HepG2 (cell line): Measurements from ENCODE around the gene ATP2C2. TPM values are rescaled to one million over a fixed set of nuclear protein-coding genes. Genes with fewer than 3 reads are reported as not detected.

Source experiments
- ATAC-seq: fragments of 200-7000 bp; cut with Tn5 transposase; 3 replicates; pipeline ENCODE4 v1.9.1; 2020; ENCODE audit warnings: mild to moderate bottlenecking, moderate library complexity
- BruUV-seq: library from RNA; stranded (reverse); fragments of 400-500 nt; replicated peaks from 2 replicates; lab custom pipeline; 2021; lab: Mats Ljungman, UMichigan
- CTCF ChIA-PET: fragments of 300-600 bp; formaldehyde crosslinking; extraction: SDS; loops from one replicate; lab custom pipeline; 2021; ENCODE audit warnings: low total read pairs, inconsistent platforms, low intra/inter-chr PET ratio; lab: Yijun Ruan, JAX
- POLR2A ChIA-PET: fragments of 350-600 bp; sonication (Branson Sonifier 250); formaldehyde crosslinking; loops from one replicate; lab custom pipeline; 2020; ENCODE audit warnings: antibody characterized with exemption, inconsistent platforms; lab: Yijun Ruan, JAX
- DNase-seq: peaks from one replicate; pipeline ENCODE4 v3.0.0-alpha.2; 2015; ENCODE audit warnings: low spot score
- FAIRE-seq: peaks from 3 replicates; lab custom pipeline; 2011; peaks lifted over from hg19 to GRCh38; lab: Jason Lieb, UNC
- H2AFZ ChIP-seq: one replicate; pipeline ENCODE4 v1.6.1; 2011; ENCODE audit warnings: low read length, inconsistent platforms
- H3K27ac ChIP-seq: fragments of 300-600 bp; 3 replicates; pipeline ENCODE4 v1.8.0; 2011; ENCODE audit warnings: mixed run types, mild to moderate bottlenecking, mixed read lengths, low read length, inconsistent platforms; ENCODE audit not compliant: insufficient read depth; ENCODE audit errors: extremely low read length
- H3K27me3 ChIP-seq, 2 experiments: fragments of 200-600 bp in 1 of 2; 2 replicates in 1 of 2; 3 replicates in 1 of 2; pipeline versions ENCODE4 v1.6.0 to v1.8.0; 2011; ENCODE audit warnings: low read length in 2 of 2, mild to moderate bottlenecking in 2 of 2, moderate library complexity in 2 of 2, inconsistent platforms in 1 of 2; ENCODE audit not compliant: insufficient read depth in 2 of 2, control insufficient read depth in 1 of 2
- H3K36me3 ChIP-seq, 2 experiments: fragments of 200-600 bp in 1 of 2; replicated peaks in 1 of 2; 2 replicates in 1 of 2; 3 replicates in 1 of 2; pipeline versions ENCODE4 v1.5.1 to v1.8.0; 2011; ENCODE audit warnings: low read length in 2 of 2, inconsistent platforms in 1 of 2; ENCODE audit not compliant: insufficient read depth in 2 of 2, control insufficient read depth in 1 of 2
- H3K4me1 ChIP-seq: 2 replicates; pipeline ENCODE4 v1.5.1; 2012; ENCODE audit warnings: low read length, inconsistent platforms; ENCODE audit not compliant: insufficient read depth
- H3K4me2 ChIP-seq: 2 replicates; pipeline ENCODE4 v1.6.0; 2011; ENCODE audit warnings: low read depth, low read length, inconsistent platforms
- H3K4me3 ChIP-seq, 3 experiments: fragments of 200-600 bp in 1 of 3; sonication (generic), shearing (Covaris generic) in 1 of 3; replicated peaks in 1 of 3; 2 replicates each; pipeline ENCODE4 v1.5.1; 2011 to 2016; ENCODE audit warnings: low read length in 3 of 3, inconsistent platforms in 2 of 3, low read depth in 2 of 3, mild to moderate bottlenecking in 2 of 3, control low read depth in 1 of 3, mixed read lengths in 1 of 3; ENCODE audit not compliant: insufficient read depth in 1 of 3
- H3K79me2 ChIP-seq: one replicate; pipeline ENCODE4 v1.6.1; 2011; ENCODE audit warnings: low read length, inconsistent platforms; ENCODE audit not compliant: insufficient read depth
- H3K9ac ChIP-seq: 2 replicates; pipeline ENCODE4 v1.6.0; 2011; ENCODE audit warnings: mild to moderate bottlenecking, low read depth, low read length, inconsistent platforms; ENCODE audit not compliant: insufficient read depth
- H3K9me3 ChIP-seq: 2 replicates; pipeline ENCODE4 v1.5.1; 2012; ENCODE audit warnings: mild to moderate bottlenecking, low read length
- H4K20me1 ChIP-seq: 2 replicates; pipeline ENCODE4 v1.6.0; 2011; ENCODE audit warnings: inconsistent platforms, mild to moderate bottlenecking, low read length, moderate library complexity; ENCODE audit not compliant: insufficient read depth
- HMG20A ChIP-seq: IDR thresholded peaks from 2 replicates; pipeline ENCODE4 v1.6.1; 2016; ENCODE audit warnings: borderline replicate concordance
- ISL2 ChIP-seq: sonication (generic); formaldehyde crosslinking; IDR thresholded peaks from 2 replicates; pipeline ENCODE4 v1.5.0; 2020; ENCODE audit warnings: missing genetic modification reagents
- MATR3 ChIP-seq: sonication (generic); formaldehyde crosslinking; IDR thresholded peaks from 2 replicates; pipeline ENCODE4 v1.4.0; 2020; ENCODE audit warnings: missing genetic modification reagents
- NR2F1 ChIP-seq, 2 experiments: fragments of 450-650 bp in 1 of 2; formaldehyde crosslinking in 1 of 2; IDR thresholded peaks; 2 replicates each; pipeline versions ENCODE4 v1.5.0 to v1.6.1; 2016 to 2020; ENCODE audit warnings: mild to moderate bottlenecking in 1 of 2, missing compliant biosample characterization in 1 of 2, missing genetic modification reagents in 1 of 2, moderate library complexity in 1 of 2
- PAF1 ChIP-seq: IDR thresholded peaks from 2 replicates; pipeline ENCODE4 v1.6.1; 2016; ENCODE audit warnings: missing genetic modification reagents, missing compliant biosample characterization
- SCMH1 ChIP-seq: sonication (generic); formaldehyde crosslinking; IDR thresholded peaks from 2 replicates; pipeline ENCODE4 v1.9.0; 2021; ENCODE audit warnings: missing genetic modification reagents, mild to moderate bottlenecking, borderline replicate concordance
- SIN3A ChIP-seq: IDR thresholded peaks from 2 replicates; pipeline ENCODE4 v1.6.1; 2011; ENCODE audit warnings: low read depth, mild to moderate bottlenecking, control low read depth, low read length, borderline replicate concordance
- ZNF180 ChIP-seq: sonication (generic); formaldehyde crosslinking; IDR thresholded peaks from 2 replicates; pipeline ENCODE4 v1.4.0; 2020; ENCODE audit warnings: low read depth, missing genetic modification reagents, borderline replicate concordance
- ZNF24 ChIP-seq: fragments of 450-650 bp; IDR thresholded peaks from 2 replicates; pipeline ENCODE4 v1.6.1; 2017; ENCODE audit warnings: antibody characterized with exemption, mild to moderate bottlenecking
- ZNF83 ChIP-seq: sonication (generic); formaldehyde crosslinking; IDR thresholded peaks from 2 replicates; pipeline ENCODE4 v1.4.0; 2020; ENCODE audit warnings: missing genetic modification reagents, mild to moderate bottlenecking, borderline replicate concordance
- WGBS: methylation state at CpG from one replicate; pipeline ENCODE4 v1.1.6; 2017; ENCODE audit warnings: low lambda C conversion rate; 5-methylcytosine and 5-hydroxymethylcytosine counted together
- in situ Hi-C: cut with HindIII; loops from 2 replicates; pipeline ENCODE4 v1.10.0; 2017; ENCODE audit warnings: low pct_unique_long_range_greater_than_20kb; ENCODE audit not compliant: extremely low pct_ligation_motif_present
- intact Hi-C: fragments of 100-400 bp; cut with micrococcal nuclease; formaldehyde crosslinking; loops from one replicate; pipeline ENCODE4 v1.10.0; 2022; ENCODE audit not compliant: unreplicated experiment
- polyA plus RNA-seq, 8 experiments: library from polyadenylated mRNA; depleted of rRNA in 3 of 8; stranded (reverse) in 7 of 8; unstranded in 1 of 8; fragments of >200 nt; fragmentation: Illumina TruSeq in 4 of 8; extraction: Trizol in 4 of 8; gene quantifications; 2 replicates each; pipeline versions ENCODE4 v1.2.1 to v1.2.3, GENCODE V29; 2011 to 2016; ENCODE audit warnings: low read depth in 4 of 8, missing spikeins in 1 of 8, mixed read lengths in 1 of 8; ENCODE audit not compliant: insufficient read depth in 1 of 8
- total RNA-seq, 5 experiments: library from RNA; depleted of rRNA; stranded (reverse); fragments of >200 nt; fragmentation: Illumina TruSeq; extraction: Trizol; gene quantifications; 2 replicates each; pipeline ENCODE4 v1.2.3, GENCODE V29; 2016; ENCODE audit warnings: low read depth in 1 of 5
- TF ChIP-seq, protein P1 (sequence below): sonication (generic); formaldehyde crosslinking; conservative IDR thresholded peaks from 2 replicates; pipeline ENCODE4 v1.4.0; 2020; ENCODE audit warnings: missing genetic modification reagents
- TF ChIP-seq, protein P2 (sequence below): sonication (generic); formaldehyde crosslinking; IDR thresholded peaks from 2 replicates; pipeline ENCODE4 v1.8.0; 2022; ENCODE audit warnings: mild to moderate bottlenecking, missing genetic modification reagents, moderate library complexity
- TF ChIP-seq, protein P3 (sequence below): sonication (generic); formaldehyde crosslinking; IDR thresholded peaks from 2 replicates; pipeline ENCODE4 v1.5.0; 2020; ENCODE audit warnings: missing genetic modification reagents
- TF ChIP-seq, protein P4 (sequence below): sonication (generic); formaldehyde crosslinking; IDR thresholded peaks from 2 replicates; pipeline ENCODE4 v1.5.1; 2020; ENCODE audit warnings: missing genetic modification reagents, mild to moderate bottlenecking, borderline replicate concordance

The ATP2C2 gene
- total and polyA plus RNA-seq, 2 of the 13 experiments (the other 11 are each of a cell fraction or from before 2014, with no cell fraction given): 0.07 TPM; not detected in 1

DNA sequence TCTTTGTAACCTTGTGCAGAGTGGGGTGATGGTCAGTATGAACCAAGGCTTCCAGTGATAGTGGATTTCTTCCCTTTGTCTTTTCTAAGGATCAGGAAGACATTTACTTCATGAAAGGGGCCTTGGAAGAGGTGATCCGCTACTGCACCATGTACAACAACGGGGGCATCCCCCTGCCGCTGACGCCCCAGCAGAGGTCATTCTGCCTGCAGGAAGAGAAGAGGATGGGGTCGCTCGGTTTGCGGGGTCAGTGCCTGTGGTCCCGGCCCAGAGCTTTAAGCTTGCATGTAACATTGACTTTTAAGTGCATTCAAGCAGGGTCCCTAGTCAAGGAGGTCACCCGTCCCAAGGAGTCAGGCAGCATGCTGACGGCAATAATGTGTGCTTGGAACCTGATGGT, 80.1 kb downstream of the ATP2C2 start:
- Histone ChIP-seq H3K27ac (no peak overlapping the region), H3K9me3 (no peaks in the 10 kb centered on the region), H3K4me1 (peaks cover 5% of the 10 kb centered on the region), H2AFZ (no peak overlapping the region), H3K79me2 (no peaks in the 10 kb centered on the region), H4K20me1 (no peaks in the 10 kb centered on the region), H3K36me3 (no peaks in the 10 kb centered on the region), H3K4me2 (no peak overlapping the region), H3K4me3 (no peak overlapping the region), H3K27me3 (peaks cover 1 to 26% of the 10 kb centered on the region in 2 experiments; a peak in 4 of 5 replicates), H3K9ac (no peak overlapping the region)
- no peak for ATAC-seq
- POLR2A ChIA-PET: no interaction called here
- CTCF ChIA-PET: no interaction called here
- intact Hi-C loops: no loop called here
- no TSS peak for BruUV-seq
- 34% methylated on average over 6 of the region's 10 CpGs for WGBS
- no peak for TF ChIP-seq ZNF180
- TF ChIP-seq SIN3A: no peak
- no peak for TF ChIP-seq HMG20A (CRISPR knock-in tag)
- no peak for TF ChIP-seq ZNF24
- TF ChIP-seq, protein P1, sequence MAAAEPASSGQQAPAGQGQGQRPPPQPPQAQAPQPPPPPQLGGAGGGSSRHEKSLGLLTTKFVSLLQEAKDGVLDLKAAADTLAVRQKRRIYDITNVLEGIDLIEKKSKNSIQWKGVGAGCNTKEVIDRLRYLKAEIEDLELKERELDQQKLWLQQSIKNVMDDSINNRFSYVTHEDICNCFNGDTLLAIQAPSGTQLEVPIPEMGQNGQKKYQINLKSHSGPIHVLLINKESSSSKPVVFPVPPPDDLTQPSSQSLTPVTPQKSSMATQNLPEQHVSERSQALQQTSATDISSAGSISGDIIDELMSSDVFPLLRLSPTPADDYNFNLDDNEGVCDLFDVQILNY (CRISPR knock-in tag): no peak
- TF ChIP-seq, protein P2, sequence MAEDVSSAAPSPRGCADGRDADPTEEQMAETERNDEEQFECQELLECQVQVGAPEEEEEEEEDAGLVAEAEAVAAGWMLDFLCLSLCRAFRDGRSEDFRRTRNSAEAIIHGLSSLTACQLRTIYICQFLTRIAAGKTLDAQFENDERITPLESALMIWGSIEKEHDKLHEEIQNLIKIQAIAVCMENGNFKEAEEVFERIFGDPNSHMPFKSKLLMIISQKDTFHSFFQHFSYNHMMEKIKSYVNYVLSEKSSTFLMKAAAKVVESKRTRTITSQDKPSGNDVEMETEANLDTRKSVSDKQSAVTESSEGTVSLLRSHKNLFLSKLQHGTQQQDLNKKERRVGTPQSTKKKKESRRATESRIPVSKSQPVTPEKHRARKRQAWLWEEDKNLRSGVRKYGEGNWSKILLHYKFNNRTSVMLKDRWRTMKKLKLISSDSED (CRISPR knock-in tag): no peak
- TF ChIP-seq NR2F1 (CRISPR knock-in tag; IDR thresholded peaks at IDR 0.05): no peak
- no peak for TF ChIP-seq ZNF83 (CRISPR knock-in tag)
- TF ChIP-seq ISL2: no peak
- TF ChIP-seq, protein P3, sequence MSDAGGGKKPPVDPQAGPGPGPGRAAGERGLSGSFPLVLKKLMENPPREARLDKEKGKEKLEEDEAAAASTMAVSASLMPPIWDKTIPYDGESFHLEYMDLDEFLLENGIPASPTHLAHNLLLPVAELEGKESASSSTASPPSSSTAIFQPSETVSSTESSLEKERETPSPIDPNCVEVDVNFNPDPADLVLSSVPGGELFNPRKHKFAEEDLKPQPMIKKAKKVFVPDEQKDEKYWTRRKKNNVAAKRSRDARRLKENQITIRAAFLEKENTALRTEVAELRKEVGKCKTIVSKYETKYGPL: no peak
- TF ChIP-seq SCMH1: no peak
- TF ChIP-seq, protein P4, sequence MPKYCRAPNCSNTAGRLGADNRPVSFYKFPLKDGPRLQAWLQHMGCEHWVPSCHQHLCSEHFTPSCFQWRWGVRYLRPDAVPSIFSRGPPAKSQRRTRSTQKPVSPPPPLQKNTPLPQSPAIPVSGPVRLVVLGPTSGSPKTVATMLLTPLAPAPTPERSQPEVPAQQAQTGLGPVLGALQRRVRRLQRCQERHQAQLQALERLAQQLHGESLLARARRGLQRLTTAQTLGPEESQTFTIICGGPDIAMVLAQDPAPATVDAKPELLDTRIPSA: no peak
- no peak for TF ChIP-seq MATR3 (CRISPR knock-in tag)
- no peak for TF ChIP-seq PAF1 (CRISPR knock-in tag)
- in situ Hi-C loops: no loop called here
- no peak for DNase-seq
- FAIRE-seq: no peak
